Epithelial cell of prostate (primary cell): Measurements from ENCODE around the gene FXYD1.

Source experiments
- DNase-seq: peaks from one replicate; pipeline ENCODE4 v3.0.0-alpha.2; 2011; ENCODE audit warnings: low read depth, low spot score
- H3K27ac ChIP-seq: fragments of 450-650 bp; 2 replicates; pipeline ENCODE4 v1.5.1; 2017; ENCODE audit warnings: mild to moderate bottlenecking

FXYD1 gene

DNA sequence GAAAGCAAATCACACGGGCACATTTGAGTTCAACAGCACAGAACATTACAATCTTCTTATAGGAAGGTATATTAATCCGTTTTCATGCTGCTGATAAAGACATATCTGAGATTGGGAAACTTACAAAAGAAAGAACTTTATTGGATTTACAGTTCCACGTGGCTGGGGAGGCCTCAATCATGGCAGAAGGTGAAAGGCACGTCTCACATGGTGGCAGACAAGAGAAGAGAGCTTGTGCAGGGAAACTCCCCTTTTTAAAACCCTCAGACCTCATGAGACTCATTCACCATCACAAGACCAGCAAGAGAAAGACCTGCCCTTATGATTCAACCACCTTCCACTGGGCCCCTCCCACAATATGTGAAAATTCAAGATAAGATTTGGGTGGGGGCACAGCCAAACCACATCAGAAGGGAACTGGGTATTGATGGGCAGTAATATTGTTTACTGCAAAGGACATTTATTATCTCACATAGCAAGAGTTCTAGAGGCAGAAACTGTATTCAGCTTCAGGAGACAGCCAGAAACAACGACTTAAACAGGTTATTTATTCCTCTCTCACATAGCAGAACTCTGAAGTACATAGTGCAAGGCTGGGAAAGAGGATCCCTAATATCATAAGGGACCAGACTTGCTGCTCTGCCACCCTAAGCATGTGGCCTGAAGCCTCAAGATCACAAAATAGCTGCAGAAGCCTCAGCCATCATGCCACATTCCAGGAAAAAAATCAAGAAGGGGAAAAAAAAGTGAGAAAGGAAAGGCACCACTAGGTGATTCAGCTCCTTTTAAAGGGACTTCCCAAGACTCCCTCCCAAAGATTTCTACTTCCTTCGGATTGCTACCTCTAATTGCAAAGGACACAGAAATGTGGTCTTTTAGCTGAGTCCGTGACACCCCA lies 39.0 kb downstream of the FXYD1 start:
- H3K27ac ChIP-seq: no peak overlapping the region
- DNase-seq: no peak

DNA sequence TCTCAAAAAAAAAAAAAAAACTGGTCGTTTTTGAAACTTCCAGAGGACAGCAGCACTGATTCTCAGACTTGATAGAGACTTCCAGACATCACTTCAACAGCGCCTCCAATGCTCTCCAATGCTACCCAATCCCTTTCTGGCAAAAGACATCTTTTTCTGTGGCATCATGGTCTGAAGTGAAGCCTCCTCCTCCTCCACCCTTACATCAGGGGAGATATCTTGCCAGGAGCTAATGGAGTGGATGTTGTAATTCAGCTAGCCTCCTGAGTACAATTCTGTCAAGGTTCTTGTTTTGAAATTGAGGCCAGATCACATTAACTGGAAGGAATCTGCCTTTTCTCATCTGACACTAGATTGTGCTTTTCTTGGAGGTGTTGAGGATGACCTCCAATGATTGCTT lies 40.1 kb downstream of the FXYD1 start:
- H3K27ac ChIP-seq: no peak overlapping the region
- no peak for DNase-seq

DNA sequence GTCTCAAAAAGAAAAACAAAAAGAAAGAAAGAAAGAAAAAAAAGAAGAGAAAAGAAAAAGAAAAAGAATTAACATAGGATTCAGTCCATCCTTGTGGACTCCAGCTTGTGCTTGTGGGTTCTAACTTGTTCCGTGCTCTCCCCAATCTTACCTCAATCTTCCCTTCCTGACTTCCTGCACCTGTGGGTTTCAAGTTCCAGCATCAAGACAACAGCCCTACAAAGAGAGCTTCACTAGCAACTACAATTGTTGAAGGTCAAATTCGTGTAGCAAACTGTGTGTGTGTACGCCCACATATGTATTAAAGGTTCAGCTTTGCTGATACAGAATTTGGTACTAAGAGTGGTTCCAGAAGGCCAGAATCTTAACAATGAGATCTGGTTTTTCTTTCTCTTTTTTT lies 41.2 kb downstream of the FXYD1 start:
- DNase-seq: no peak
- no peak overlapping the region for H3K27ac ChIP-seq

DNA sequence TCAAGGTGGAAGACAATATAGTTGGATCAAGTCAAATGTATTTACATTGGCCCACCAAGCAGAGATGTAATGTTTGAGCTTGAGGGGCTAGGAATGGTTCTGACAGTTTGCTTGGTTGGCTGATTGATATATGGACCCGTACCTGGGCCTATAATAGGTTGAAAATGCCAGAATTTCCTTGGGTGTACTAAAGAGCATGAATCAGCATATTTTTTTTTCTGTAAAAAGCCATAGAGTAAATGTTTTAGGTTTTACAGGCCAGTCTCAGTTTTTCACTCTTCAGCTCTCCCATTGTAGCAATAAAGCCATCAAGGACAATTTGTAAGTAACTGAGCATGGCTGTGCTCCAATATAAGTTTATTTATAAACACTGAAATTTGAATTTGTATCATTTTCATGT lies 42.8 kb downstream of the FXYD1 start:
- DNase-seq: no peak
- H3K27ac ChIP-seq: no peak overlapping the region

DNA sequence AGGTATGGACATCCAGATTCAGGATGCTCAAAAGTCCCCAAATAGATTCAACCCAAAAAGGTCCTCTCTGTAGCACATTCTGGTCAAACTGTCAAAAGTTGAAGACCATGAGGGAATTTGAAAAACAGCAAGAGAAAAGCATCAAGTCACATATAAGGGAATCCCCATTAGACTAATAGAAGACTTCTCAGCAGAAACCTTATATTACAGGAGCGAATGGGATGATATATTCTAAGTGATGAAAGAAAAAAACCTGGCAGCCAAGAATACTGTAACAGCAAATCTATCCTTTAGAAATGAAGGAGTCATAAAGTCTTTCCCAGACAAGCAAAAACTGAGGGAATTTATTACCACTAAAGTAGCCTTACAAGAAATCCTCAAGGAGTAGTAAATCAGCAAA lies 45.6 kb downstream of the FXYD1 start:
- no peak overlapping the region for H3K27ac ChIP-seq

DNA sequence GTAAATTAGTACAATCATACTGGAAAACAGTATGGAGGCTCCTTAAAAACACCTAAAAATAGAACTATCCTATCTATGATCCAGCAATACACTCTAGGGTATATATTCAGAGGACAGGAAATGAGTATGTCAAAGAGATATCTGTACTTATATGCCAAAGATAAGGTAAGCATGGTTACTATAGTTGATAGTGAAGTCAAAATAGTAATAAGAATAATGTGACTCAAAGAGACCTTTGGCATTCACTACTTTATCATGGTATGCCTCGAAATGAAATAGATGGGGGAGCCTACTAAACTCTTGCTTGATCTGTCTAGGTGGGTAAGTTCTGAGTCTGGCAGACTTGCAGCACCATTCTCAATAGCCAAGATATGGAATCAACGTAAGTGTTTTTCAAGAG lies 46.3 kb downstream of the FXYD1 start:
- no peak for DNase-seq
- H3K27ac ChIP-seq: no peak overlapping the region

More for the DNA sequence above, 45.6 kb downstream of the FXYD1 start:
- no peak for DNase-seq
